Parathyroid adenoma (tissue), 2 donors: Measurements from ENCODE around the gene TIMD4.

Experiments used
- H2AFZ ChIP-seq: fragments of 300-600 bp; sonication (generic); one replicate; pipeline ENCODE4 v1.7.0; 2017; ENCODE audit warnings: antibody characterized with exemption, mild to moderate bottlenecking
- H3K27ac ChIP-seq: fragments of 300-600 bp; sonication (generic); one replicate; pipeline ENCODE4 v1.7.0; 2017
- H3K27me3 ChIP-seq: fragments of 300-600 bp; sonication (generic); one replicate; pipeline ENCODE4 v1.7.0; 2017; ENCODE audit warnings: low read length; ENCODE audit not compliant: control insufficient read depth, insufficient read depth
- H3K36me3 ChIP-seq: fragments of 300-600 bp; sonication (generic); one replicate; pipeline ENCODE4 v1.7.0; 2017; ENCODE audit warnings: low read length; ENCODE audit not compliant: control insufficient read depth, insufficient read depth
- H3K4me1 ChIP-seq: fragments of 300-600 bp; sonication (generic); one replicate; pipeline ENCODE4 v1.7.0; 2017; ENCODE audit warnings: control low read depth
- H3K4me2 ChIP-seq: fragments of 300-600 bp; sonication (generic); one replicate; pipeline ENCODE4 v1.7.0; 2017; ENCODE audit warnings: low read length
- H3K4me3 ChIP-seq: fragments of 300-600 bp; sonication (generic); one replicate; pipeline ENCODE4 v1.7.0; 2017; ENCODE audit warnings: low read depth, low read length
- H3K79me2 ChIP-seq: fragments of 300-600 bp; sonication (generic); one replicate; pipeline ENCODE4 v1.7.0; 2017; ENCODE audit warnings: control low read depth
- H3K9ac ChIP-seq: fragments of 300-600 bp; sonication (generic); one replicate; pipeline ENCODE4 v1.7.0; 2017; ENCODE audit warnings: mild to moderate bottlenecking
- H3K9me3 ChIP-seq: fragments of 300-600 bp; sonication (generic); one replicate; pipeline ENCODE4 v1.7.0; 2017; ENCODE audit warnings: low read length; ENCODE audit not compliant: control insufficient read depth
- CTCF ChIP-seq: fragments of 300-600 bp; sonication (generic); IDR thresholded peaks from one replicate; pipeline ENCODE4 v1.7.0; 2017; ENCODE audit warnings: antibody characterized with exemption, mild to moderate bottlenecking
- donor health status: primary hyperparathyroidism.

The TIMD4 gene

DNA sequence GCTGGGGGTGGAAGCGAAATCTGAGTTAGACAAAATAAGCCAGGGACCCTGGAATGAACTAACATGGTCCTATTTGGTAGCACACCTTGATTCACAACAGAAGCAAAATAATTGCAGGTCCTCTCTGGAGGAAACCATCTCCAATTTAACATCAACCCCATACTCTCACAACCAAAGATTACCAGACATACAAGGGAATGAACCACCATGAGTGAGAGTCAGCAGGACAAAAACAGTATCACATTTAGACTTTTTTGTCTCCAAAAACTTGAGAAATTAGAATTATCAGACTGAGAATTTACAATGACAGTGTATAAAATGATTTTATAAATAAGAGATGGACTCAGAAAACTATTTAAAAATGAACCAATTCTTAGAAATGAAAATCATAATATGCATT lies 91.8 kb downstream of the TIMD4 start:
- Histone ChIP-seq H3K27ac (no peak overlapping the region), H3K79me2 (no peaks in the 10 kb centered on the region), H2AFZ (no peak overlapping the region), H3K9me3 (no peaks in the 10 kb centered on the region), H3K4me2 (no peak overlapping the region), H3K4me1 (no peaks in the 10 kb centered on the region), H3K27me3 (no peaks in the 10 kb centered on the region), H3K36me3 (no peaks in the 10 kb centered on the region), H3K4me3 (no peak overlapping the region), H3K9ac (no peak overlapping the region)
- TF ChIP-seq CTCF, result no peak

- H3K9me3 ChIP-seq, result no peaks in the 10 kb centered on the region
- no peak overlapping the region for H3K4me2 ChIP-seq
- no peak overlapping the region for H2AFZ ChIP-seq
- no peak overlapping the region for H3K27ac ChIP-seq
- no peaks in the 10 kb centered on the region for H3K79me2 ChIP-seq
- H3K4me3 ChIP-seq, result no peak overlapping the region
- TF ChIP-seq CTCF, result no peak
- no peaks in the 10 kb centered on the region for H3K36me3 ChIP-seq
- H3K4me1 ChIP-seq, result no peaks in the 10 kb centered on the region
- H3K27me3 ChIP-seq, result no peaks in the 10 kb centered on the region
- H3K9ac ChIP-seq, result no peak overlapping the region
These were observed 92.6 kb downstream of the TIMD4 start for GRCh38 chr5:156870498-156870839.
